CD1c-positive myeloid dendritic cell (primary cell): Measurements from ENCODE around the gene ALDH1A1.

ENCODE experiments used
- DNase-seq: peaks from one replicate; pipeline ENCODE4 v3.0.0-alpha.2; 2016; ENCODE audit errors: extremely low spot score

ALDH1A1 gene

GRCh38 chr9:72917892-72918509 is 34.9 kb downstream of the ALDH1A1 start:
- DNase-seq = no peak

GRCh38 chr9:72915659-72916058 is 37.2 kb downstream of the ALDH1A1 start:
- DNase-seq = no peak

GRCh38 chr9:72914750-72915149 is 38.1 kb downstream of the ALDH1A1 start:
- DNase-seq = no peak

DNA sequence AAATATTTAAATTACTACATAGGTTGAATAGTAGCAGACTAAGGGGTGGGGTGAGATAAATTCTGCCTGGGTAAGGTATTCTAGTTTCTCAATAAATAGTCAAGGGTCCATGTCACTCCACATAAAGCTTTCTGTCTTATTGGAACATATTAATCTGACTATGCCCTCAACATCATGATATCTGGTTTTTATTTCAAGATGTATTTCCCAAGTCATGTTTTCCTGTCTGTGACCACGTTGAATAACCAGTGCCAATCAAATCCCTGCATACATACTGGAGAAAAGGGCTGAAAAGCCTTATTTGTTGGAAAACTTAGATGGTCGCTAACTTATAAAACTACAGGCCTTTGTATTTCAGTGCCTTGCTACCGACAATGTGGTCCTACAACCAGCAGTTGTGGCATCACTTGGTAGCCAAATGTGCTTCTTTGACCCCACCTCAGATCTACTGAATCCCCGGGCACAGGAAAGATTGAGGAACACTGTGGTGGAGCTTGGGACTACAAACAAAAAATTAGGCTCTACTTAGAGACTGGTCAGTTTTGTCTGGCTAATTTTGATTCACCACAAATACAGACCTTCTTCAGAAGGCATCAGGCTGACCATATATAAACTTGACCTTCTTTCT is 39.4 kb downstream of the ALDH1A1 start:
- no peak for DNase-seq

GRCh38 chr9:72912476-72913381 is 40.1 kb downstream of the ALDH1A1 start:
- DNase-seq = no peak

- DNase-seq = no peak
These were observed 41.0 kb downstream of the ALDH1A1 start for GRCh38 chr9:72911816-72912215.

- no peak for DNase-seq
These were observed 41.5 kb downstream of the ALDH1A1 start for GRCh38 chr9:72911247-72911775.

DNA sequence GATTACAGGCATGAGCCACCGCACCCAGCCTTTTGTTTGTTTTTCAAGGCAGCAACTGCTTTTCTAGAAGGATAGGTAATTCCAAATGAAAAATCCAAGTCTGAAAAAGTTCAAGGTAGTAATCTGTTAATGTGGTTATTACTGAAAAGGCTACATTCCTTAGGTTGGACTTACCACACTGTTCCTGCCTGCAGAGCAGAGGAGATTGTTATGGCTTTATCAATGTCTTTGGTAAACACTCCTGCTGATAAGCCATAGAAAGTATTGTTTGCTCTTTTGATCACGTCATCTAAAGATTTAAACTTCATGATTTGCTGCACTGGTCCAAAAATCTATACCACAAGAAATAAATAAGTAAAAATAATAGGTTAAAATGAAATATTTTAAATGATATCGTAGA is 43.4 kb downstream of the ALDH1A1 start:
- no peak for DNase-seq

DNA sequence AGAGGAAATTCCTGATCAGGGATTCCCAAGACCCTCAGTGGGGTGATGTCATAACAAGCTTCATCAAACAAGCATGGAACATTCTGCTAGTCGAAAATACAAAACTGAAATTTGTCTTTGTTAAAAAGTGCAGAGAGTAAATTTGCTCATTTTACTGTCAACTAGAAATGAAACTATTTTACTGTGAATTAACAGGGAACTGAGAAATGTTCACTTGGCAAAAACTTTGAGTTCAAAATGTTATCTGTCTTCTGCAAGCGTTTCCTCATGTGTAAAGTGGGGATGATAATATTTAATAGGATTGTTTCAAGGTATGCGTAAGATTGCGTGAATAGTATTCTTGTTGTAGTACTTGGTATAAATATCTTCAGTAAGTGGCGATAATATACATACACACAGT is 45.4 kb downstream of the ALDH1A1 start:
- peak; percentile 46 for DNase-seq

- no peak for DNase-seq
These were observed 46.0 kb downstream of the ALDH1A1 start for GRCh38 chr9:72906810-72907209.

DNA sequence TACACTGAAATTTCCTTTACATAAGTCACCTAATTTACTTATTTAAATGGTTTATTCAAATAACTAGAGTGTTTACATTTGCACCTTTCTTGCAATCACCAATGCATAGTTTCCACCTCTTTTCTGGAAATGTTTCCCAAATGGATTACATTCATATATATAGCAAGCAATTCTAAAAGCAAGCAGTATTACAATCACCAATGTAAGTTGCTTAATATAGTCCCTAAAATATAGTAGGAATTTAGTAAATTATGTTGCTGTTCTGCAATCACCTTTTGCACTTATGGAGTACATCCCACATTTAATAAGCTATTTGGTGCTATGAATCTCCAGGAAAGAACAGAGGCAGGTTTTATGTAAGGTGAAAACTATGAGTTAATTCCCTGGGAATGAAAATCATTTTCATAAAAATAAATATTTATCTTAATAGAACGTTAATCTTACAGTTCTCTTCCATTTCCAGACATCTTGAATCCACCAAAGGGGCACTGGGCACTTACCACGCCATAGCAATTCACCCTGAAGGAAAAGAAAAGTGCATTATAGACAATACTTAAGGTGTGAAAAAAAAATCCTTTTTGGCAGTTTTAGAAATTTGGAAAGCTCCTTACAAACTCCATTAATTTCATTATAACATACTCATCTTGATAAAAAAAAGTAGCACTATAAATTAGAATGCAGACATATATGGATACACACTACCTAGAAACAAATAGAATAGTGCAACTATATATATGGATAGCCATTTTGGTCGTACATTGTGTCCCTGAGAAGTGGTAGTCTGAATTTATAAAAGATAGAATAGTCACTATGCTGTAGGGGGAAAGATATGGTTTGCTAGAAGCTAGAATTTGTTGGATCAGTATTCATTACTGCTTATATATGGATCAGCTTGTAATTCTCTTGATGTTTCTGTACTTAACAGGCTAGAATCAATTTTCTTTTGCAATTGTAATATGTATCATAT is 47.1 kb downstream of the ALDH1A1 start:
- DNase-seq = no peak

GRCh38 chr9:72904267-72905093 is 48.4 kb downstream of the ALDH1A1 start:
- DNase-seq = peak; percentile 42

DNA sequence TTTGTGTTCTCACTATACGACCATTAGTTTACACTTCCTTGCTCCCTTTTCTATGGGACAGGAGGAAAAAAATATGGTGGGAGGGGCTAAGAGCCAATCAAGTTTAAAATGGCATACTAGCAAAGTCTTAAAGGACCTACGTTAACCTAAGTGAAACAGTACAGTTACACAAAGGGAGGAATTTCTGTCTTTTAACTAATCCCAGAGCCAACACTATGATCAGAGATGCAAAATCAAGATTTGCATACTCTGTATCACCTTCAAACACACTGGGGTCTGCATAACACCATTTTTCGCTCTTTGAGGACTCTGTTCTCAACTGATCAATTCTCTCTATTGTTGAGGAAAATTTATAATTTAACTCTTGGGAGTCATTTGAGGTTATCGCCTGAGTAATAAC is 49.8 kb downstream of the ALDH1A1 start:
- no peak for DNase-seq

- no peak for DNase-seq
These were observed 50.6 kb downstream of the ALDH1A1 start for GRCh38 chr9:72902268-72902667.

DNA sequence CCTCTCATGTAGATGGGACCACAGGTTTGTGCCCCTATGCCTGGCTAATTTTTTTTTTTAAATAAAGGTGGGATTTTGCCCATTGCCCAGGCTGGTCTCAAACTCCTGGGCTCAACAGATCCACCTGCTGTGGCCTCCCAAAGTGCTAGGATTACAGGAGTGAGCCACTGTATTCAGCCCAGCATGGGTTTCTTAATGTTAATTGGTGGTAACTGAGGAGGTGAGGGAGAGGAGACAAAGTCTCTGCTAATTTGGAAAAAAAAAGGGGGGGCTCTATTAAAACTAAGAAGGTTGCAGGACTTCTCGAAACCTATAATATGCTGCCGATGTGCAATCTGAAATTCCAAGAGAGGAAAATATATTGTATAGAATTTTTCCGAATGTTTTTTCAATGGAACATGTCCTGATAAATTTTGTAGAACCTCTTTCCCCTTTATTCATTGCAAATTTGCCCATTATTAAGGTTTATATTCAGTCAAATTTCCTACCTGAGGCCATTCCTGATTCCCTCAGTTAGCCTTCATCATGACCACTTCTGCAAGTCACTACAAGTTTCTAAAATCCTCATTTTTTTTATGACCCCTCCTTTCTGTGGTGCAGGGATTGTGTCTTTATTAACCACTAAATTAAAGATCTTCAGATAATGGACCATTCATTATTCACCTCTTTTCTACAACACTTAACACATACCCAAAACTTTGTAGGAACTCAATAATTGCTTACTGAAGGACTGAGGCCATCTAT is 52.9 kb downstream of the ALDH1A1 start:
- no peak for DNase-seq

DNA sequence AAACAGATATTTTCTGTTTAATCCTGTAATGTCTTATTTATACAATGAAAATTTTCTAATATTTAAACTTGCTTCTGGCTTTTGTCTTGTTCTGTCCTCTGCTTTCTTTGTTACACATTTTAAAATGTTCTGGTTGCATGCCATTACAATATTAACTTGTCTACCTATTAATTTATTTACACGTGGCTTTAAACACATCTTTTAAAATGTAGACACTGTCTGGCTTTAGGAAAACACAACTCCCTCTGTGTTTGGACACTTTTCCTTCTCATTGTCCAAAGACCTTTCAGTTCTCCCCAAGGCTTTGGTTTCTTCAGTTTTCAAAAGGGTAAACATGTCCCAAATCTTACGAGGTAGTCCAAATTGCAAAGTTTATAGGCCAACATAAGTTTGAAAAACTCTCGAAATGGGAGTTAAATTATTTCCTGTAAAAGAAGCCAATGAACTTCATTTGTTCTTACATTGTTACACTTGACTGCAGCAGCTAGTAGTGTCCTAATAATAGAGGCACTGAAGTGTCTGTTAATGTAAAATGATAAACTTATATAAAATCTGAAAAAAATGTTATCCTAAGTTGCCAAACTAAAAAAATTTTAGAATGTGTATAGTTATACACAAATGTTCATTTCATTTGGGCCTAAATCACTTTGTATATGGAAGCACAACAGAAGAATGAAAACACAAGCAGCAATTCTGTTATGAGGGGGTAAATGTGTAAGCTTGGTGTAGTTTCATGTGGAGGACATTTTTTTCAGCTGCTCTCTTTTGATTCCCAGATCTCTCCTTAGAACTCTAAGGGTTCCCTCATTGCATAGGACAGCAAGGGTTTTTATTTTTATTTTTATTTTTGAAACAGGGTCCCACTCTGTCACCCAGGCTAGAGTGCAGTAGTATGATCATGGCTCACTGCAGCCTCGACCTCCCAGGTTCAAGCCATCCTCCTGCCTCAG is 53.8 kb downstream of the ALDH1A1 start:
- DNase-seq = no peak

DNA sequence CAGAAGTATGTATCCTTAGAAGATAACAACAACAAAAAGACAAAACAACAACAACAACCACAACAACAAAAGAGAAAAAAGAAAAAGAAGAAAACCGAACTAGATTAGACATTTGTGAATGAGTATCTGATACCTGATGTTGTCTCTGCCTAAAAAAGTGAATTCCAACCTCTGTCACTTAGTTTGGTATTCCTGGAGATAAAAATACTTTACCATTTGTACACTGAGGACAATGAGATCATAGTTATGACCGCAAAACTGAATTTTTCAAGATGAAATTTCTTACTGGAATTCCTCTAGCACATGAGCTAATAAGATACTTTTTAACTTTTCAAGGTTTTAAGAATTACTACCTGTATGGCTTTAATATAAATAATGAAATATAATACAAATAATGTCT is 54.5 kb downstream of the ALDH1A1 start:
- no peak for DNase-seq

- DNase-seq = no peak
These were observed 55.7 kb downstream of the ALDH1A1 start for GRCh38 chr9:72897069-72897649.
